ENCODE results near the gene TBCA. TPM values are rescaled to one million over a fixed set of nuclear protein-coding genes. Genes with fewer than 3 reads are reported as not detected.

TBCA gene
- total RNA-seq (10 to 100 TPM; 40.6 to 61.9 (median 55.9) TPM), polyA plus RNA-seq (100 to 1,000 TPM in 1 of 2 donors, 10 to 100 TPM in 1; 89.9 to 138 TPM)

- TF ChIP-seq CTCF (IDR thresholded peaks at IDR 0.05) = peak in 1 of 4 donors; percentile 24
- FAIRE-seq = no peak
- peaks cover 16 to 30% (median 23%) of the 10 kb centered on the region in 3 donors for H3K4me1 ChIP-seq
Measured at GRCh38 chr5:77775790-77776553, at the start of gene TBCA. TBCA (minus strand) TSS chr5:77776339; CDS start chr5:77776257, 82 bp downstream.

GRCh38 chr5:77824981-77825380 lies 48.8 kb upstream of the TBCA start:
- 80 to 87% methylated on average over 2 of the region's 2 CpGs for WGBS, 2 donors
- H3K4me1 ChIP-seq = no peaks in the 10 kb centered on the region
- ATAC-seq (no peak), FAIRE-seq (no peak), DNase-seq (no peak)
- no peaks in the 10 kb centered on the region for H3K36me3 ChIP-seq
- H3K27me3 ChIP-seq = no peaks in the 10 kb centered on the region
- no peaks in the 10 kb centered on the region for H3K9me3 ChIP-seq
- no peak overlapping the region for H3K4me3 ChIP-seq
- TF ChIP-seq CTCF (IDR thresholded peaks at IDR 0.05) = no peak
- intact Hi-C loops (cut with DNase I) = no loop called here
- no peak overlapping the region for H3K27ac ChIP-seq

More at GRCh38 chr5:77775790-77776553, at the start of gene TBCA:
- Histone ChIP-seq H3K27me3 (no peaks in the 10 kb centered on the region), H3K4me3 (peak within 1 kb of the TSS; percentile 64 to 82 (median 80)), H3K9me3 (no peaks in the 10 kb centered on the region), H3K27ac (peak within 1 kb of the TSS; percentile 88 to 97 (median 92)), H3K36me3 (no peaks in the 10 kb centered on the region)
- WGBS, 2 donors = 0% methylated on average over 71 to 89 of the region's 89 CpGs
- DNase-seq = peak; percentile 84 to 94 (median 87)
- intact Hi-C loops (cut with DNase I) = no loop called here
- peak; percentile 95 to 98 (median 97) for ATAC-seq

GRCh38 chr5:77816686-77817085 lies 40.5 kb upstream of the TBCA start:
- 24 to 25% methylated on average over 2 of the region's 2 CpGs for WGBS, 2 donors
- H3K4me3 ChIP-seq = no peak overlapping the region
- intact Hi-C loops (cut with DNase I) = no loop called here
- no peak for TF ChIP-seq CTCF (IDR thresholded peaks at IDR 0.05)
- H3K27me3 ChIP-seq = no peaks in the 10 kb centered on the region
- H3K4me1 ChIP-seq = no peaks in the 10 kb centered on the region
- no peak for ATAC-seq
- no peaks in the 10 kb centered on the region for H3K9me3 ChIP-seq
- H3K36me3 ChIP-seq = no peaks in the 10 kb centered on the region
- no peak overlapping the region for H3K27ac ChIP-seq
- no peak for FAIRE-seq
- DNase-seq = no peak

- no peak for TF ChIP-seq CTCF (IDR thresholded peaks at IDR 0.05)
- no peaks in the 10 kb centered on the region for H3K9me3 ChIP-seq
- no peaks in the 10 kb centered on the region for H3K36me3 ChIP-seq
- 84 to 86% methylated on average over 3 of the region's 3 CpGs for WGBS, 2 donors
- no peaks in the 10 kb centered on the region for H3K27me3 ChIP-seq
- FAIRE-seq (no peak), ATAC-seq (no peak), DNase-seq (no peak)
- no peak overlapping the region for H3K4me3 ChIP-seq
- no peaks in the 10 kb centered on the region for H3K4me1 ChIP-seq
- intact Hi-C loops (cut with DNase I) = no loop called here
- no peak overlapping the region for H3K27ac ChIP-seq
Measured at GRCh38 chr5:77812926-77813589, 36.9 kb upstream of the TBCA start.
